Sciatic nerve (tissue), 2 donors: ENCODE results near the gene EYA3. TPM values are rescaled to one million over a fixed set of nuclear protein-coding genes. Genes with fewer than 3 reads are reported as not detected.

Experiments used
- ATAC-seq: fragments of 200-7000 bp; cut with Tn5 transposase; one replicate; pipeline ENCODE4 v1.9.1; 2020; ENCODE audit warnings: mild to moderate bottlenecking, moderate library complexity
- DNase-seq: peaks from one replicate; pipeline ENCODE4 v3.0.0-alpha.2; 2020; ENCODE audit warnings: low spot score
- intact Hi-C: fragments of 100-400 bp; cut with DNase I; formaldehyde crosslinking; loops from one replicate; pipeline ENCODE4 v1.14.2; 2022
- total RNA-seq: library from RNA; stranded (reverse); fragmentation: NEBNext Ultra II Directional; extraction: Animal tissue kit (Norgen Biotek cat#: 25700); gene quantifications from one replicate; pipeline ENCODE4 v1.2.1, GENCODE V29; 2021
- donor health status: DM: no; HTN: no; CAD: no.
- donor health status: DM: no; HTN: no; CAD: no.

EYA3 gene
- total RNA-seq, 1 donor from 2014 or later, result 20.1 TPM

DNA sequence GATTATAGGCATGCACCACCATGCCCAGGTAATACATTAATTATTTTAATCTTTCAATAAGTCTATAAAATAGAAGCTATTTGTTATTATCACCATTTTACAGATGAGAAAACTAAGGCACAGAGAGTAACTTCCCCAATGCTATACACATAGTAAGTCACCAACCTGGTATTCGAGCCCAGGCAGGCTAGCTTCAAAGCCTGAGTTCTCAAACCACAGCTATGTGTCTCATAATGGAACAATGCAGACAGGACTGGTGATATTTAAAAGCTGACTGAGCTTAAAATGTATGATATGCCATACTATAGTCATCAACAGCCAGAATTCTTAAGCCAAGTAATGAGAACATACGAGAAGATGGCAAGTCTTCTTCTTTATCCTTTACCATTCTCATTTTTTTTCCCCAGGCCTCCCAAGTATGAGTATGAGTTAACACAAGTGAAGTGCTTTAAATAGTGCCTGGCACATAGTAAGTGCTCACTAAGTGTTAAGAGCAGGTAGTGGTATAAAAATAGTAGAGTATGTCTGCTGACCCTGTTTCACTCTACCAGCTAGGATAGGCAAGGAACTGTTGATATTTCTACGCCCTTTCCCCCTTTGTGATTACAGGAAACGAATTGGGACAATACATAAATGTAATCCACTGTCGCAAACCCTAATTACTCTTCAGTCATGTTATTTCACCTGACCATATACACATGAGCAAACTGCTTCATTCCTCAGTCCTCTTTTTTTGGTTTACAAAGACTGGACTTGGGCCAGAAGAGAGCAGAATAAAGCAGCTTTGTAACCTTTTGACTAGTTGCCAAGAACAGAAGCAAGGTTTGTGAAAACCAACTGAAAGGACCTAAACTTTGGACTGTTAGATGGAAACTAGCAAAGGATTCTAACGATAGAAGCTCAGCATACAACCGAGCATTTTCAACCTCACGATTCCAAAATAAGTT is 9.5 kb downstream of the EYA3 start:
- ATAC-seq, result no peak
- no peak for DNase-seq
- intact Hi-C loops, result no loop called here

GRCh38 chr1:28078262-28078661 is 10.1 kb downstream of the EYA3 start:
- intact Hi-C loops, result no loop called here
- no peak for ATAC-seq

DNA sequence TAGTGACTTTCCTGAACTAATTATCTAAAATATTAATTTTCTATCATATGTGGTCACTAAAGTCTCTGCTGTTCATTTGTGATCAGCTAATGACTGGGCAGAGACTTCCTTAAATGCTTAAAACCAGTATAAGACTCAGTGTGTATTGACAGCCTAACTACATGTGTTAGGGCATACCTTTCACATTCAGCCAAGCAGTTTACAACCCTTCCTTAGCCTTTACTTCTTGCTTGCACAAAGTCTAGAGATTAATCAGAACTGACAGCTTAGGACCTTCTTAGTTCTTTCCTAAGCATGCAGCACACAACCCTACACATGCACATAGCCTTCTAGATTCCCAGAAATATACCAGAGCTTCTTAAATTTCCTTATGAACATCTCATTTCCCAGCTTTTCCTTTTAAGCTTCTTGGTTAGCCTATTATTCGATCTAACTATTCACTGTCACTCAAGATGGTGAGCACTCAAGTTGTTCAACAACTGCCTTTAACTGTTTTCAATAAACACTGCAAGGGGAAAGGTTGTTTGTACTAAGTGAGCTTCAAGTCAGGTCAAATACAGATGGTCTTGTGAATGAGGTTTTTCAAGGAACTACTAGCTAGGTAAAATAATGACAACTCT is 13.4 kb downstream of the EYA3 start:
- intact Hi-C loops, result no loop called here
- ATAC-seq, result no peak
- DNase-seq, result no peak

More at GRCh38 chr1:28078262-28078661, 10.1 kb downstream of the EYA3 start:
- DNase-seq, result no peak

DNA sequence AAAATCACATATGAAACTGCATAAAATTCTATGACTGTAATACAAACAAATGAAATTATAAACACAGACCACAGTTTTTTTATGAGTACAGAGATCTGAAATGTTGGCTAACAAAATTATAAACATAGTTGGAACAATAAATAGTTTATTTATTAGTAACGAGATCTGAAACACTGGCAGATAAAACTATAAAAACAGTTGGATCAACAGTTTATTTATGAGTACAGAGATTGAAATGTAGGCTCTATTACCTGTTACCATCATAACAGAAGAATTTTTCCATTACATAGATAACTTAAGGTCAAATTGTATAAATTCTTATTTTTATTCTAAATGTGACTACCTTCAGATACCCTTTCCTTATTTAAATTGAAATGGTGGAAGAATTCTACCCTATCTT is 14.5 kb downstream of the EYA3 start:
- no peak for DNase-seq

DNA sequence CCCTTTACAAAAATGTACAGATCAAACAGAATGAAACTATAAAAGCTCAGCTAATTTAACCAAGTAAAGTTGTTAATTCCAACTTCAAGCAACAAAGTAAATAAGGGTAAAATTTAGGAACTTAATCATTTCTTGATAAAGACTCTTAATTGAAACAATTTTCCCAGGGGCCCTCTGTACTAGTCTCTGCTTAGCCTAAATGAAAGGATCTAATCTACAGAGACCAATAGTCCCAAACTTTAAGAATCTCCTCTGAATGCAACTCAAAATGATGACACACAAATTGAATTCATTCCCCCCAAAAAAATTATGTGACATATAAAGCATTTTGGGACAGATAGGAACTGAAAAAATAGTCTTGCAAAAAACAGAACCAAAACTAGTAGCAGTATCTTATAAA is 16.6 kb downstream of the EYA3 start:
- no peak for DNase-seq
- intact Hi-C loops, result no loop called here
- no peak for ATAC-seq

More for the DNA sequence above, 14.5 kb downstream of the EYA3 start:
- no peak for ATAC-seq
- intact Hi-C loops, result no loop called here

DNA sequence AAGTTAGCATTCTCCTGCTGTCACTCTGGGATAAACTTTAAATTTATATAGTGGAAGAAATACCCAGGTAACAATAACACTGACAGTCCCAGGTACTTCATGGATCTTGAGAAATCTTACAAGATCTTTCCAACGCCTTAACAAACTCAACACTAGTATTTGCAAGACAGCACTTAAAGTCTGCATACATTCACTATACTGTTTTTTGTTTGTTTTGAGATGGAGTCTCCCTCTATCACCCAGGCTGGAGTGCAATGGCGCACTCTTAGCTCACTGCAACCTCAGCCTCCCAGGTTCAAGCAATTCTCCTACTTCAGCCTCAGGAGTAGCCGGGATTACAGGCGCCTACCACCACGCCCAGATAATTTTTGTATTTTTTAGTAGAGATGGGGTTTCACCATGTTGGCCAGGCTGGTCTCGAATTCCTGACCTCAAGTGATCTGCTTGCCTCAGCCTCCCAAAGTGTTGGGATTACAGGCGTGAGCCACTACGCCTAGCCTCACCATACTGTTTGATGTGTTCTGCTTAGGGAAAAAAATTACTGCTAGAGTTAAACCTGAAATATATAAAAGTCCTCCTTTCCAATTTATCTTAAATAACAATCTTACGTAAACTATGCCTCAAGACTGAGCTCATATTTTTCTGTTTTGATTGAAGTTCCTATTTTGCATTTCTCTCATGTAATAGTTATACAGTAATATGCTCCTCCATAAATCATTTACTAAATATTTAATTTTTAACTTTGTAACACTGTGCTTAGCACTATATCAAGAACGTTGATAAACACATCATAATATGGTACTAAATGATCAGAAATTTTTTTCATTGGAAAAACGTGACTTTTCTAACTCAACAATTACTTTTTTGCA is 17.5 kb downstream of the EYA3 start:
- intact Hi-C loops, result no loop called here
- no peak for ATAC-seq
- no peak for DNase-seq

DNA sequence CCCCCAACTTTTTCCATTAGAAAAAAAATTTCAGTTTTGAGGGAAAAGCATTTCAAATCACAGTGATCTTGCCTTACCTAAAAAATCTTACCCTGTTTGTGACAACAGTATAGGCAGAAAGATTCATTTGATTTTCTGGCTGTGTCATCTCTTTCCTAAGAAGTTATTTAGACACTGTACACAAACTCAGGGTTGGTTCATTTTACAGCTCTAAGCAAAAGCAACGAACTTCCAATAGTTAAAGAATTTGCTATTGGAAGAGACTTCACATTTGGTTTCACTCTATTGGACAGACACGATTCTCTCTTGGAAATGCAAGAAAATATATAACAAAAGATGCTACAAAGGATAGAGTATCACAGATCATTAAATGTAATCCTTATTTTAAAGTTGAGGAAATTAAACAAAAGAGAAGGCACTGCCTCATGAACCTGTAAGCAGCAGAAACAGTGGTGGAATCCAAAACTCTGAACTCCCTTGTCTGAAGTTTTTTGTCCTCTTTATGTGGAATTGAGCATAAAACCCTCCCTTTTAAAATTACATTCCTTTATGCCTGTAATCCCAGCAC is 20.8 kb downstream of the EYA3 start:
- DNase-seq (no peak), ATAC-seq (no peak)
- intact Hi-C loops, result no loop called here

DNA sequence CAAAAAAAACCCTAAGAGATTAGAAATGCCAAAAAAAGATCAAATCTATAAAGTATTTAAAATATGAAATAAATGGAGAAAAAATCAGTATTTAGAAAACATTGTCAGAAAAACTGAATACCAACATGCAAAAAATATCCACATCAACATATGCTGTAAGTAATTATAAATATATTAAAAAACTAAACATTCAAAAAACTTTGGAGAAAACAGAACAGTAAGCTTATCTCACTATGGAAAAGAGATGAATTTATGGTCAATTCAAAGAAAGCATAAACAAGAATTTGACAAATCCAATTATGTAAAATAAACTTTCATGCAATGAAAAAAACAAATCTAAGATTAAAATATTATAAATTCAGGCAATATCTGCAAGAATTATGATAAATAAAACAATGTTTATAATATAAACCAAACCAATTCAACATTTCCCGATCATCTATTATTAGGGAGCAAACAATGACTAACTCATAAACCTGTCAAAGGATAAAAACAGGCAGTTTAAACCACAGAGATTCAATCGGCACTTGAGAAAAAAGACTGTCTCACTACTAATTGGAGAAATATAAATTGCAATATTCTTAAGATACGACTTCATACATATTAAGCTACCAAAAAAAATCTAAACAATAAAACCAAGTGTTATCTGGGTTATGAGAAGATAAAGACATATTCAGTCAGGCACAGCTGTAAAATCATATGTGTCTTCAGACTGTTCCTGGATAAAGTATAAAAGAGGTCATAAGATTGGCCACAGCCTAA is 21.8 kb downstream of the EYA3 start:
- DNase-seq (no peak), ATAC-seq (no peak)
- intact Hi-C loops, result no loop called here

GRCh38 chr1:28064064-28064463 is 24.3 kb downstream of the EYA3 start:
- no peak for ATAC-seq
- intact Hi-C loops, result no loop called here

DNA sequence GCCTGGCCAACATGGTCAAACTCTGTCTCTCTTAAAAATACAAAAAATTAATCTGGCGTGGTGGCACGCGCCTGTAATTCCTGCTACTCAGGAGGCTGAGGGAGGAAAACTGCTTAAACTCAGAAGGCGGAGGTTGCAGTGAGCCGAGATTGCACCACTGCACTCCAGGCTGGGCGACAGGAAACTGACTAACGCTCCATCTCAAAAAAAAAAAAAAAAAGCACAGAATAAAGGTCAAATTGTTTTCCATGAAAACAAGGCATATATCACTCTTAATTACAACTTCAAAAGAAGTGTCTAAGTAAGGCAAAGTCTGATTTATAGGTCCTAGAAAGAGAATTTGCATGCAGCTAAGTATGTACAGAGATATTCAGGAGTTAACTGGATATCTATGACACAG is 25.6 kb downstream of the EYA3 start:
- DNase-seq (no peak), ATAC-seq (no peak)
- intact Hi-C loops, result no loop called here

More at GRCh38 chr1:28064064-28064463, 24.3 kb downstream of the EYA3 start:
- no peak for DNase-seq

GRCh38 chr1:28058971-28059878 is 29.2 kb downstream of the EYA3 start:
- intact Hi-C loops, result no loop called here
- ATAC-seq, result no peak
- no peak for DNase-seq

DNA sequence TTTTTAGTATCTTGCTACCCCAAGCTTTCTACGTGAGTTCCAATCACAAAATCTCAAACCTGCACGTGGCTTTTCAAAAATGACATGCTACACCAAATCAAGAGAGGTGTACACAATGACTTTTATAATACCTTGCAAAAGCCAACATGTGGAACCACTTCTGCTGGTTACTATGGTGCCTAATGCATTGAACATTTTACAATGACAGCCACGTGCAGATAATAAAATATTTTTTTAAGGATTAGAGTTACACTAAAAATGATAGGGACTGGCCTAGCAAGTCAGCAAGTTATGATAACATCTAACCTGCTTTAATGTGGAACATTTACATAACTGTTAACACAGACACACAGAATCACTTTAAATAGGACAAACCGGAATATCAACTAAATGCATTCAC is 30.2 kb downstream of the EYA3 start:
- no peak for DNase-seq
- intact Hi-C loops, result no loop called here
- no peak for ATAC-seq

DNA sequence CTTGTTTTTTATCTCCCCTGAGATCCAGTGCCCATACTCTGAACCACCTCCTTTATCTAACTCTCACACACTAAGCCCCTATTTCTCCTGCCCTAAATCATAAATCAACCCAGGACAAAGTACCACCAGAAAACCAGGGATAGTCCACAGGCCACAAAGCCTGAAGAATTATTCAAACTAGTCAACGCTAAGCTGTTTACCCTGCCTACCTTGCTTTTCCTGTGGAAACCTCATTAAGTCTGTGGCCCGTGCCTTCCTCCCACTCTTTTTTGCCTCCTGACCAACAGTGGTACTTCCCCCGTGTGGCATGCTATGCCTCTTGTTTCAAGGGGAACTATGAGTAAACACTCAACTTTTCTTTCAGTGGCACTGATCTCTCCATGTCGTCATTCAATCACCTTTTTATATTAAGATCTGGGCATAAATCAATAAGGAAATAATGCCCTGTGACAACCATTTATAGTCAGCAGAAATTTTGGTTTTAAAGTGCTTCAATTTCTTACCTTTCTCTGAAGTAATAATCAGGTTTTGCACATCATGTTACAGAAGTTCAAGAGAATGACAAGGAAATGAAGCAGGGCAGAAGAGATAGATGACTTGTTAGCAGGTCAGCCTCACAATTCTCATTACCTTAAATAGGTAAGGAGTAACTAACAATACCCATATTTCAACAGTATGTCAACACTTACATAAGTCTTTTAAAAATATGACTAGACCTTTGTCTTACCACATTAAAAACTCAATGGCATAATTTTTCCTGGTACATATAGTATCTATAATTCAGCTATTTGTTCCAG is 32.1 kb downstream of the EYA3 start:
- no peak for ATAC-seq
- intact Hi-C loops, result no loop called here
- no peak for DNase-seq

DNA sequence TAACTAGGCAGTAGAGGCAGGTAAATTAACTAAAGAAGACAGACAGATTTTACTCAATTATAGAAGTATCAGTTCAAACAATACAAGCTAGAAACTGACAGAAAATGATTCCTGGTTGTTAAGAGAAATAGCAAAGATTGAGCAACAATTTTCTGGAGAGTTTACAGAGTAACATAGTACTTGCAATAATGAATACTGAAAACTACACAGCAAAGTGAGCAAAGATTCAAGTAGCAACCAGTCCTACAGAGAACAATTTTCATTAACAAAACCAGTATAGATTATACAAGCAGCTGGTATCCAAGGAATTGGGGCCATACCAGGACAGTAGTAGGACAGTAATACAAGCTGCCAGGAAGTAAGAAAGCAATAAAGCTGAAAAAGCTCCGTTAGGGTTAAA is 37.6 kb downstream of the EYA3 start:
- ATAC-seq (no peak), DNase-seq (no peak)
- intact Hi-C loops, result no loop called here

DNA sequence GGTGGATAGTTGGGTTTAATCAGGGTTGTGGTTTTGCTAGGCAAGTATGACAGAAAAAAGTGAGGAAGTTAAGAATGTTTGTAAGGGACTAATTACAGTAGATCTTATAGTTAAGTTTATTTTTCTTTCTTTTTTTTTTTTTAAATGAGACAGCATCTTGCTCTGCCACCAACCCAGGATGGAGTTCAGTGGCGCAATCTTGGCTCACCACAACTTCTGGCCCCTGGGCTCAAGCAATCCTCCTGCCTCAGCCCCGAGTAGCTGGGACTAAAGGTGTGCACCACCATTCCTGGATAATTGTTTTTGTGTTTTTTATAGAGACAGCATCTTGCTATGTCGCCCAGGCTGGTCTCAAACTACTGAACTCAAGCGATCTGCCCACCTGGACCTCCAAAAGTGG is 41.7 kb downstream of the EYA3 start:
- ATAC-seq (no peak), DNase-seq (no peak)
- intact Hi-C loops, result no loop called here

- ATAC-seq, result no peak
- intact Hi-C loops, result no loop called here
- DNase-seq, result no peak
These were observed 42.6 kb downstream of the EYA3 start for GRCh38 chr1:28045777-28046176.

- intact Hi-C loops, result no loop called here
- ATAC-seq, result no peak
These were observed 44.0 kb downstream of the EYA3 start for GRCh38 chr1:28044399-28044798.

More at GRCh38 chr1:28044399-28044798, 44.0 kb downstream of the EYA3 start:
- DNase-seq, result no peak
